GM20431 (cell line): ENCODE data around the gene ZBTB5.

ENCODE experiments used
- in situ Hi-C: fragments of 300-500 bp; cut with MseI, MboI; formaldehyde crosslinking; loops from one replicate; pipeline ENCODE4 v1.15.0; 2020; ENCODE audit warnings: low sequenced_read_pairs; ENCODE audit not compliant: unreplicated experiment

ZBTB5 gene

GRCh38 chr9:37454238-37454637 lies 11.0 kb downstream of the ZBTB5 start:
- in situ Hi-C loops, result no loop called here

DNA sequence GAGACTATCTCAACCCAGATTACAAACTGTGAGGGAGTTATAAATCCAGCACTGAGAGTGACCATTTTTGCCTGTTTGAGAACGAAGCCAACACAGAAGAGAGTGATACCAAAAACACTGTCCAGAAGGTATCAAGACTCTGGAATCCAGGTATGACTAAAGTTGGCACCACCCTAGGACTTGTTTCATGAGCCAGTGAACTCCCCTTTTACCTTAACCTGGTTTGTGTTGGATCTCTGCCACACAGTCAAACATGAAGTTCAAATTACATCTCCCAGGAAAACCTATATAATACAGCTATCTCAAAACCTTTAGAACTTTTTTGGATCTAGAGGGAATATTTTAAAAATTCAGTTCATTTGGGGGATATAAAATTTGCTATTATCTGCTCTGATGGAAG lies 11.4 kb downstream of the ZBTB5 start:
- in situ Hi-C loops, result no loop called here

GRCh38 chr9:37452611-37453010 lies 12.6 kb downstream of the ZBTB5 start:
- in situ Hi-C loops, result no loop called here

- in situ Hi-C loops, result no loop called here
These were observed 13.6 kb downstream of the ZBTB5 start for GRCh38 chr9:37451628-37452027.

DNA sequence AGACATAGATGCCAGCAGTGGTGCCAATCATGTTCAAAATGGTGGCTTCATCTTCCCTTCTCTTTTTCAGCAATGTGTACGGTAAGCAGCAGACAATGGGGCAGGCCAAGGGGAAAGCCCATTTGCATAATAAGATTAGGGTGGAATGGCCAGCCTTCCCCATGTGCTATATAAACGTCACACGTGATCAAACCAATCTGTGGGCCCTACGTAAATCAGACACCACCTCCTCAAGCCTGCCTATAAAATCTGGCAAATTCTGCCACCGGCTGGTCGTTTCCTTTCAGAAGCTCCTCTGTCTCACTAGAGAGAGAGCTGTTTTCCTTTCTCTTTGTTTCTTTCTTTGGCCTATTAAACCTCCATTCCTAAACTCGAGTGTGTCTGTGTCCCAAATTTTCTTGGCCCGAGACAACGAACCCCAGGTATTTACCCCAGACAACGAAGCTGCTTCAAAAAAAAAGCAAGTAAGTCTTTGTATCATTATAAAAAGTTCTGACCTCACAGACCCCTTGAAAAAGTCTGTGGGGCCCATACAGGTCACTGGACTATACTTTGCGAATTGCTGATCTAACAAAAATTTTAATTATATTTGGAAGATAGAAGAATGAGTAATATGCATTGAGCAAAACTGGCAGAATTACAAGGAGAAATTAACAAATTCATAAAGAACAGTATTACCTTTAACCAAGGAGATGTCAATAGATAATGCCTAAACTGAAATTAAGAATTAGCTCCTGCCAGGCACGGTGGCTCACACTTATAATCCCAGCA lies 15.2 kb downstream of the ZBTB5 start:
- in situ Hi-C loops, result no loop called here

DNA sequence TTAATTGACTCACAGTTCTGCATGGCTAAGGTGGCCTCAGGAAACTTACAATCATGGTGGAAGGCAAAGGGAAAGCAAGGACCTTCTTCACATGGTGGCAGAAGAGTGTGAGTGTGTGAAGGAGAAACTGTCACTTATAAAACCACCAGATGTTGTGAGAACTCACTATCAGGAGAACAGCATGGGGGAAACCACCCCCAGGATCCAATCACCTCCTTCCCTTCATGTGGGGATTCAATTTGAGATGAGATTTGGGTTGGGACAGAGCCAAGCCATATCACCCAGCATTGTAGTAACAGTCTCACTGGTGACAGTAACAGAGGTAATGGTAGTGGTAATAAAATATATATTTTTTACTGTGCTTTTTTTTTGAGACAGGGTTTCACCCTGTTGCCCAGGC lies 18.1 kb downstream of the ZBTB5 start:
- in situ Hi-C loops, result no loop called here

DNA sequence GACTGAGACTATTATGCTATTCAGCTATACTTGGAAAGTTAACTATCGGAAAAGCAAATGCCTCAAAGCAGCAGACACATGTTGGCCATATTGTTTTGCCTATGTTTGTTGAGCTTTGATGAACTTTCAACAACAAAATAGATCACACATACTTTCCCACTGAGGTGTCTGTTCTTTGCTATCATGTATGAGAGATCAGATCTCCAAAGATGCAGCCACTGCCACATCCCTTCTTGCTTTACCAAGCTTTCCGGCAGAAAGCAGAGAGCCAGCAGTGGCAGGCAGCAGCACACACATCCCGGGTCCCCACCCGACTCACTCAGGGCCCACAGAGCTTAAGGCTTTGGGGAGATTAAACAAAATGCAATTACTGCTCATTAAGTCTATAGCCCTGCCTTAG lies 18.8 kb downstream of the ZBTB5 start:
- in situ Hi-C loops, result no loop called here

DNA sequence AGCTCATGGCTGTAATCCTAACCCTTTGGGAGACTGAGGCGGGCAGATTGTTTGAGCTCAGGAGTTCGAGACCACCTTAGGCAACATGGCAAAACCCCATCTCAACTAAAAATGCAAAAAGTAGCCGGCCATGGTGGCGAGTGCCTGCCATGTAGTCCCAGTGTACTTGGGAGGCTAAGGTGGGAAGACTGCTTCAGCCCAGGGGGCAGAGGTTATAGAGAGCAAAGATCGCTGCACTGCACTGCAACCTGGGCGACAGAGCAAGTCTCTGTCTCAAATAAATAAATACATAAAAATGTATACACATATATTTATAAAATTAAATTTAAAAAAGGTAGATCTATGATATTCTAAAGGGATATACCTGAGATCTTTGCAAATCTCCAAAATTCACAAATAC lies 19.4 kb downstream of the ZBTB5 start:
- in situ Hi-C loops, result no loop called here

GRCh38 chr9:37444890-37445289 lies 20.4 kb downstream of the ZBTB5 start:
- in situ Hi-C loops, result no loop called here

DNA sequence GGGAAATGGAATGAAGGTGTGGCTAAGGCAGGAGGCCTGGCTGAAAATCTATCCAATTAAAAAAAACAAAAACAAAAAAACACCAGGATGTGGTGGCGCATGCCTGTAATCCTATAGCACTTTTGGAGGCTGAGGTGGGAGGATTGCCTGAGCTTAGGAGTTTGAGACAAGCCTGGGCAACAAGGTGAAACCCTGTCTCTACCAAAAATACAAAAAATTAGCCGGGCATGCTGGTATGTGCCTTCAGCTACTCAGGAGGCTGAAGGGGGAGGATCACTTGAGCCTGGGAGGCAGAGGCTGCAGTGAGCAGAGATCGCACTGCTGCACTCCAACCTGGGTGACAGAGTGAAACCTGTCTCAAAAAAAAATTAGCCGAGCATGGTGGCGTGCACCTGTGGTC lies 21.7 kb downstream of the ZBTB5 start:
- in situ Hi-C loops, result no loop called here

DNA sequence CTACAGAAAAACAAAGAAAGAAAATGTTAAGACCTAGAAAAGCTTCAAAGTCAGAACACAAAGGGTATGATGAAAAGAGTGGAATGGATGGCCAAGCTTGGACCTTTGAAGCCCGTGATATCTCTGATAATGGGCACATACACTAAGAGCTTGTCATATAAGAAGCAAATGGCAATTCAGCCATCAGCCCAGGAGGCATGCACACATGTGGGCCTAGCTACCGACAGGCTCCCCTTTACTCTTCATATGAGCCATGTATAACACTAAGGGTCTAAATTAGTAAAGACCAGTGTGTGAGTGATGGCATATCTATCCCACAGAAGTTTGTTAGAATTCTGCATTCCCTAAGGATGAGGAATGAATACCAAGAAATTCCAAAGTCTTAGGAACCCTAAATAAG lies 22.7 kb downstream of the ZBTB5 start:
- in situ Hi-C loops, result no loop called here

- in situ Hi-C loops, result no loop called here
These were observed 23.4 kb downstream of the ZBTB5 start for GRCh38 chr9:37441776-37442370.

DNA sequence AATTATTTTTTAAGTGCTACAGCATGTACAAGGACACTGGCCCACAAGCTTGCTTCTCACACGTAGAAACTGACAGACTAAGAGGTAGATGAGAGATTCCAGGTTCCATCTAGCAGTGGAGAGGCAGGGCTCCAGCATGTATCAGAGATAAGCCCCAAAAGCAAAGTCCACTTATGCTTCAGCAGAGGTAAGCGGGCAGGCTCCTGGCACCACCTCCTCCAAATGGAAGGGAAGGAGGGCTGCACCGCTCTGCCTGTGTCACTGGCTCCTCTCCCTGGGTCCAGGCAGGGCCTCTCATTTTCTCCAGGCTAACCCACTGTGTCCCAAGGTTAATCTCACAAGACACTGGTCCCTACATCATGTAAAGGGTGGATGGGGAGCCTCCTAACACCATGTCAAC lies 26.9 kb downstream of the ZBTB5 start:
- in situ Hi-C loops, result no loop called here

GRCh38 chr9:37437621-37438020 lies 27.6 kb downstream of the ZBTB5 start:
- in situ Hi-C loops, result no loop called here

GRCh38 chr9:37437010-37437409 lies 28.2 kb downstream of the ZBTB5 start:
- in situ Hi-C loops, result no loop called here

GRCh38 chr9:37436540-37436939 lies 28.7 kb downstream of the ZBTB5 start:
- in situ Hi-C loops, result no loop called here

DNA sequence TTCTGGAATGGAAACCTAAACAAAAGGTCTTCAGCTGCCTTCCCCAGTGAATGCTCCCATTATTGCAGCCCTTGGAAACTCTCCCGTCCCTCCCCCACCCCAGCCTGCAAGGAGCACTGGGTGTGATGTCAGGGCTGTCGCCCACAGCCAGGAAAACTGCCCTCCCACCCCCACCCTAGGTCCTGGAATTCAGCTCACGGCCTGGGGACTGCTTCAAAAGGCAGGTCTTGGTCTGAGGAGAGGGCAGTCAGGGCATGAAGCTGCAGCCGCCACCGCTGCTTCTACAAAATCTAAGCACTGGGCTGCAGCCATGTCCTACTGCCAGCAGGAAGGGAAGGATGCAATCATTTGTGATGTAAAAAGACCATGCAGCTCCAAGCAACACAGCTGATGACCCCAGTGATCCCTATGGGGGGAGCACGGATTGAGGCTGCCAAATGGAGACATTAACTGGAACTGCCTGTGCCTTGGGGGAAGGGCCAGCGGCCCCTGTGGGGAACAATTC lies 31.3 kb downstream of the ZBTB5 start:
- in situ Hi-C loops, result no loop called here

DNA sequence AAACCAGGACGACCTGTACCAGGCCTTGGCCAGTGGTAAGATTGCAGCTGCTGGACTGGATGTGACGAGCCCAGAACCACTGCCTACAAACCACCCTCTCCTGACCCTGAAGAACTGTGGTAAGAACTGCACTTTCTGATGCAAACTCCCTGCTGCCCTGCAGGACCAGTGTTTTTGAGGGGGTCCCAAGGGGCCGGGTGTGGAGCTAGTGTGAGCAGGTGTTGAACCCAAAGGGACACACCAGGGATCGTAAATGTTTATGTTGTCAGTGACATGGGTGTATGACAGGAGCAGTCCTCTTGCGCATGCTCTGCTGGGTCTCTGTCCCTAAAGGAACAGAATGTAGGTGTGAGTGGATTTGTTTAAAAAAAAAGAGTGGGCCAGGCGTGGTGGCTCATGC lies 33.2 kb downstream of the ZBTB5 start:
- in situ Hi-C loops, result no loop called here

DNA sequence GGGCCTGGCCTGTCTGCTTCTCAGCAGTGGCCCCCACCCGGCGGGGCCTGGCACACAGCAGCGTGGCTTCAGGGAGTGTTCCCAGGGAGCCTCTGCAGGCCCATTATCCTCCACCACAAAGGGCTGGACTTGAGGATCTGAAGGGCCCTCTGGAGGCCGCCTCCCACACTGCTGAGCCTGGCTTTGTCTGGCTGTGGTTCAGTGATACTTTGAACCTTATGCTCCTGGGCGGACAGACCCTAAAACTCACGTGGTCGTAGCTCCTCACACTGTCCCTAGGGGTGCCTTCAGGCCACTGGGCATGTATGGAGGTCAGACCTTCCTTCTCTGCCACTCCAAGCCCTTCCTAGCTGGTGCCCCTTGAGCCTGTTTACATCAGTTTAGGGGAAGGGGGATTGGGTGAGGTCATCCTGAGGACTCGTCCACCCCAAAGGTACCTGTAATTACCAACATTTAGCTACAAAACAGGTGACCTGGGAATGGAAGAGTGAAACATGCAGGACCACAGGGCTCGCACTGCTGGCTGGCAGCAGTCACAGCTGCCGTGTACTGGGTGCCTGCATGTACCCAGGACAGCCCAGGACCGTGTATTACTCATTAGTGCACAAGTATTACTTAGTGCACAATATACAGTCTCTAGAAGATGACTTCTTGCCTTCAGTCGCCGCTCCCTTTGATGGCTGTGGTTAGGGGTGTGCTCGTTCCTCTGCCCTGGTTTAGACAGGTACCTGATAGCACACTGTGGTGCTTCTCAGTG lies 34.2 kb downstream of the ZBTB5 start:
- in situ Hi-C loops, result no loop called here

DNA sequence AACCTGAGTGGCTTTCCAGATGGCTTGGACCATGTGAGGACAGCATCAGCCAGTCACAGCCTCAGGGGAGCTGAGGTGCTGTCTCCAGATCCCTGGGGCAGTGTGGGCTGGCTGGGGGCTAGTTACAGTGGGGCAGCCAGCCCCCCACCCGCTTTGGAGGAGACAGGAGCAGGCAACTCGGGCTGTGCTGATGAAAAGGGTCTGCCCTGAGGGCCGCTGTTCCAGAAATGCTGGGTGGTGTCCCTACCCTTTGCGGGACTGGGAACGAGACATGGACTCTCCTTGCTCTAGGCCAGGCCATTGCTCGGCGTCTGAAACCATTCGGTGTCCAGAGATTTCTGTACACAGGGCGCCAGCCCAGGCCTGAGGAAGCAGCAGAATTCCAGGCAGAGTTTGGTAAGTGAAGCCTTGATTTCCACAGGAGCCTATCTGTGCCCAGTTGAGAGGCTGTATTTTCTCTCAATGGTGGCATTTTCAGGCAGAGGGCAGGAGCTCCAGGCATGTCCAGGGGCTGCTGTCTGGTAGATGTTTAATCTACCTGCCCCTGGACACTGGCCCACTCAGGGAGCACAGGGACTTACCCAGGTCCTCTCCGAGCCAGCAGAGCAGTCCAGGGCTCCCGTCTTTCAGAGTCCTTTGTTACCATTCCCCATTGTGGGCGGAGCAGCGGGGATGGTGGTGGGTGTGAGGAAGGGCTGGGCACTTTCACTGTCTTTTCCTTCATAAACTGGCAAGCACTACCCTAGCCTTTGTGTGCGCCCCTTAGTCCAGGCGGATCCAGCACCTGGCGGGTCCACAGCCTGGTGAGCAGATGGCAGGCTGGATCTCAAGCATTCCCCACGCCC lies 35.6 kb downstream of the ZBTB5 start:
- in situ Hi-C loops, result no loop called here
